NCI-H2196 (cell line): ENCODE measurements around the gene AGPS.
"Not testable (repeated sequence)": the region's sequence is repeated elsewhere in the genome, so short reads cannot be mapped to it uniquely, and the experiment has no call there.

Source experiments
- DNase-seq: peaks from one replicate; lab custom pipeline; 2025; ENCODE audit not compliant: unreplicated experiment; lab: John Stamatoyannopoulos, UW

AGPS gene

GRCh38 chr2:177466337-177467195, 74.0 kb downstream of the AGPS start:
- no peak for DNase-seq

- no peak for DNase-seq
These were observed 75.1 kb downstream of the AGPS start for GRCh38 chr2:177467646-177468045.

- no peak for DNase-seq
These were observed 79.4 kb downstream of the AGPS start for GRCh38 chr2:177471990-177472389.

GRCh38 chr2:177474301-177474700, 81.7 kb downstream of the AGPS start:
- no peak for DNase-seq

- DNase-seq, result no peak
These were observed 82.4 kb downstream of the AGPS start for GRCh38 chr2:177474998-177475397.

- no peak for DNase-seq
These were observed 84.3 kb downstream of the AGPS start for GRCh38 chr2:177476897-177477296.

- no peak for DNase-seq
These were observed 85.5 kb downstream of the AGPS start for GRCh38 chr2:177478029-177478428.

- no peak for DNase-seq
These were observed 86.3 kb downstream of the AGPS start for GRCh38 chr2:177478907-177479306.

GRCh38 chr2:177482195-177482594, 89.6 kb downstream of the AGPS start:
- DNase-seq, result no peak

- DNase-seq, result no peak
These were observed 91.0 kb downstream of the AGPS start for GRCh38 chr2:177483531-177483930.

GRCh38 chr2:177484180-177484795, 91.7 kb downstream of the AGPS start:
- DNase-seq, result no peak

GRCh38 chr2:177485657-177486056, 93.1 kb downstream of the AGPS start:
- not testable (repeated sequence) for DNase-seq

GRCh38 chr2:177489719-177490301, 97.2 kb downstream of the AGPS start:
- DNase-seq, result peak; percentile 34

- no peak for DNase-seq
These were observed 103.4 kb downstream of the AGPS start for GRCh38 chr2:177495945-177496344.

- no peak for DNase-seq
These were observed 104.3 kb downstream of the AGPS start for GRCh38 chr2:177496921-177497320.

- DNase-seq, result no peak
These were observed 108.6 kb downstream of the AGPS start for GRCh38 chr2:177501186-177501585.

GRCh38 chr2:177506505-177506904, 113.9 kb downstream of the AGPS start:
- DNase-seq, result no peak

GRCh38 chr2:177506998-177507397, 114.4 kb downstream of the AGPS start:
- DNase-seq, result no peak

- no peak for DNase-seq
These were observed 124.4 kb downstream of the AGPS start for GRCh38 chr2:177516824-177517544.

- DNase-seq, result no peak
These were observed 126.2 kb downstream of the AGPS start for GRCh38 chr2:177518754-177519153.

- DNase-seq, result no peak
These were observed 127.1 kb downstream of the AGPS start for GRCh38 chr2:177519534-177520115.
